Gastroesophageal sphincter (tissue), 3 donors: Measurements from ENCODE around the gene APBA1.

Experiments
- CTCF ChIP-seq, 4 experiments: fragments of 200-600 bp in 2 of 4; fragments of 450-650 bp in 2 of 4; sonication (generic) in 1 of 4; IDR thresholded peaks; one replicate each; pipeline ENCODE4 v1.5.1; 2017 to 2019; ENCODE audit warnings: antibody characterized with exemption in 4 of 4, mild to moderate bottlenecking in 2 of 4, moderate library complexity in 2 of 4
- EP300 ChIP-seq: sonication (generic); formaldehyde crosslinking; IDR thresholded peaks from one replicate; pipeline ENCODE4 v1.6.1; 2017; ENCODE audit warnings: antibody characterized with exemption, mild to moderate bottlenecking
- POLR2A ChIP-seq, 2 donors: fragments of 450-650 bp; IDR thresholded peaks; one replicate each; pipeline ENCODE4 v1.6.1; 2017; ENCODE audit warnings: antibody characterized with exemption in 2 of 2, mild to moderate bottlenecking in 2 of 2, moderate library complexity in 1 of 2
- POLR2AphosphoS5 ChIP-seq: sonication (generic); formaldehyde crosslinking; IDR thresholded peaks from one replicate; pipeline ENCODE4 v1.6.1; 2017; ENCODE audit warnings: antibody characterized with exemption

GRCh38 chr9:69715096-69715495, 42.9 kb upstream of the APBA1 start:
- TF ChIP-seq POLR2A (IDR thresholded peaks at IDR 0.05), result no peak
- no peak for TF ChIP-seq CTCF (IDR thresholded peaks at IDR 0.05)
- TF ChIP-seq POLR2AphosphoS5, result no peak
- no peak for TF ChIP-seq EP300
